Measurements from ENCODE around the gene RBSN. TPM values are rescaled to one million over a fixed set of nuclear protein-coding genes. Genes with fewer than 3 reads are reported as not detected.
"Not testable (repeated sequence)": the region's sequence is repeated elsewhere in the genome, so short reads cannot be mapped to it uniquely, and the experiment has no call there.

RBSN gene
- 10 to 100 TPM; 13.6 to 32.3 (median 26.4) TPM for total RNA-seq

DNA sequence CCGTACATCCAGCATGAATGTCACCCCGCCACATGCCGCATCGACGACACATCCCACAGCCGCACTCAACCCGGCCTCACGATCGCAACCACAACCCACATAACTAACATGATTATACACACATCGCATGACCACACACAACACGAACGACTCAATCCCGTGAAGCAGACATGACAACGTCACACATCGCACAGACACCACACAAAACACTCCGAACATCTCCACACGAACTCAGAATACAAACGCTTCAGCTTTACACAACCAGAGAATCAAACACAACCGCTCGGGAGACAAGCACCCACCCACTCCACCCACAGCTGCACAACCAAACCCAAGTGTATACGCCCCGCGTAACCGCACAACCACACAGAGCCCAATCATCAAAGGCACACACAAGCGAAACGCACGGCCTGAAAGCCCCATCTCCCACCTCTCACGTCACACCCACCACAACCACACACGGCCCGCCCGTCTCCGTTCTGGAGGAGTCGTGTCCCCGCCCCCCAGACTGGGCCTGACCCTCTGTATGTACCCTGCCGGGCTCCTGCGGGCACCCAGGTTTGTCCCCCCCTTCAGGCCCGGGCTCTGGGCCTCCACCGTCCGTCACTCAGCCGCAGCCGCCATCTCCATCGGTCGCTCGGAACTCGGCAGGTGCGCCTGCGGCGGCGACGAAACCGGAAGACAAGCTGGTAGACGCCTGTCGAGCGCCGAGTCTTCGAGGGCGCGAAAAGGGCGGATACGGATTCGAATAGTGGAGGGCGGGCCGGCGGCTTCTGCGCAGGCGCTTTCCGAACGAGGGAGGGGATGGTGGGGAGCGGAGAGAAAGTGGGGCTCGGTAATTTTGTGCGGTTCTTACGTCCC is at the start of gene RBSN:
Gene RBSN, minus strand, starts transcription at position 646 of the 861 bp plus-strand sequence. CDS start 3,028 bp downstream, outside the sequence.
- Histone ChIP-seq H3K27ac (peak within 1 kb of the TSS; percentile 90 to 92), H3K4me1 (replicated peaks in 1 of 2) (peaks cover 7 to 11% of the 10 kb centered on the region in 2 donors), H3K4me3 (peak within 1 kb of the TSS; percentile 67 to 96 (median 95))
- in situ Hi-C loops (cut with MboI; ENCODE audit: low pct_unique_long_range_greater_than_20kb in 2 of 9, low sequenced_read_pairs in 9 of 9, unreplicated experiment in 9 of 9) = no loop called here
- 0 to 4% (median 1%) methylated on average over 3 to 20 of the region's 72 CpGs; no CpG with 5 or more reads in 3 of the 10 experiments for WGBS, 10 experiments
- ATAC-seq (replicated peaks in 6 of 8) = peak; percentile 72 to 93 (median 88)

DNA sequence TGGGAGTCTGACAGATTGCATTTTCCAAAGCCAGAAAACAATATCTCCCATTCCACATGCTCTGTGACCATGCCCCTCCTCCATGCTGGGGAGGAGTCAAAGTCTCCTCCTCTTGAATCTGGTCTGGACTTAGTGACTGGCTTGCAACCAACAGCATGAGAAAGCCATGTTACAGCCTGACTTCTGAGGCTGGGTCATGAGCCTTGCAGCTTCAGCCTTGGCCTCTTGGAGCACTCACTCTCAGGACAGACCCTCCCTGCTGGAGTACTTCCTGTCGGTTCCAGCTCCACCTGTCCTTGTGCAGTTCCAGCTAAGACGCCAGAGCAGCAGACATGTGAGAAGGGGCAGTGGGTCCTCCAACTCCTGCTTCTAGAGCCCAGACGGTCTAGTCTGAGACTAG is 49.7 kb upstream of the RBSN start:
- ATAC-seq (replicated peaks in 6 of 8) = peak in 3 of 8 experiments; percentile 86 to 92 (median 87)
- in situ Hi-C loops (cut with MboI; ENCODE audit: low pct_unique_long_range_greater_than_20kb in 2 of 9, low sequenced_read_pairs in 9 of 9, unreplicated experiment in 9 of 9) = no loop called here
- WGBS, 10 experiments = 47 to 100% (median 80%) methylated on average over 1 to 3 of the region's 3 CpGs; no CpG with 5 or more reads in 5 of the 10 experiments
- Histone ChIP-seq H3K27ac (no peak overlapping the region), H3K4me1 (replicated peaks in 1 of 2) (no peaks in the 10 kb centered on the region), H3K4me3 (no peak overlapping the region)

DNA sequence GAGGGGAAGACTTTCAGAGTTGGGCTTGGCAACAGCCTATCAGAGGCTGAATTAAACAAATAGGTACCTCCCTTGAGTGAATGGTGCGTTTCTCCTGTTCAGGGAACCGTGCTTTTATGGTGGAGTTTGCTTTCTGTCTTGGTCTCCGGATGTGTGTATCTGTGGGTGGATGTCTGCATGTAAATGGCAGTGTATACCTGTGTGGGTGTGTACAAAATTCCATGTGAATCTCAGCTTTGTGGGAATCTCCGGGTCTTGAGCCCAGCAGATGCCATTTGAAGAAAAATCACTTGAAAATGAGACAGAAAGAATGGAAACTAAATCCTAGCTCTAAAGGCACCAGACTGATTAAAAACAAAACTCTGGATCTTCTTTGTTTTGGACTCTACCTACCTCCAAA is 37.9 kb upstream of the RBSN start:
- H3K4me3 ChIP-seq; ATAC-seq (replicated peaks in 6 of 8); in situ Hi-C loops (cut with MboI; ENCODE audit: low pct_unique_long_range_greater_than_20kb in 2 of 9, low sequenced_read_pairs in 9 of 9, unreplicated experiment in 9 of 9); H3K27ac ChIP-seq; H3K4me1 ChIP-seq (replicated peaks in 1 of 2): not testable (repeated sequence)
- 0 to 50% (median 35%) methylated on average over 1 of the region's 4 CpGs; no CpG with 5 or more reads in 6 of the 10 experiments for WGBS, 10 experiments

DNA sequence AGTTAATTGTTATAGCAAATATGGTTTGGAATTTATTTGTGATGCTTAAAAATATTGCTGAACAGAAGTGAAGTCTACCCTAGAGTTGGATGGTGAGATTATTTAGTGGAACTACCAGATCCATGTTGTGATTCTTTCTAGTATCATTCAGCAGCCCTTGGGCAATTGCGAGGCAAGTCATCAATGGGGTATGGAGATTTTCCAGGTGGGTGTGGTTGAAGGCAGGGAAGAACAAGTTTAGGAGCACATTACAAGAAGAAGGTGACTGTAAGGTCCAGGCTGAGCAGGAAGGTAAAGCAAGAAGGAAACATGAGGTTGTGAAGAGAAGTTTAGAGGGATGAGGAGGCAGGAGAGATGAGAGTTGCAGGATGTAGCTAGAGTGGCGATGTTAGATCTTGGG is 36.0 kb upstream of the RBSN start:
- H3K27ac ChIP-seq; ATAC-seq (replicated peaks in 6 of 8); in situ Hi-C loops (cut with MboI; ENCODE audit: low pct_unique_long_range_greater_than_20kb in 2 of 9, low sequenced_read_pairs in 9 of 9, unreplicated experiment in 9 of 9); H3K4me3 ChIP-seq; H3K4me1 ChIP-seq (replicated peaks in 1 of 2): not testable (repeated sequence)
- WGBS, 10 experiments = 40 to 100% (median 83%) methylated on average over 1 to 2 of the region's 2 CpGs; no CpG with 5 or more reads in 7 of the 10 experiments

DNA sequence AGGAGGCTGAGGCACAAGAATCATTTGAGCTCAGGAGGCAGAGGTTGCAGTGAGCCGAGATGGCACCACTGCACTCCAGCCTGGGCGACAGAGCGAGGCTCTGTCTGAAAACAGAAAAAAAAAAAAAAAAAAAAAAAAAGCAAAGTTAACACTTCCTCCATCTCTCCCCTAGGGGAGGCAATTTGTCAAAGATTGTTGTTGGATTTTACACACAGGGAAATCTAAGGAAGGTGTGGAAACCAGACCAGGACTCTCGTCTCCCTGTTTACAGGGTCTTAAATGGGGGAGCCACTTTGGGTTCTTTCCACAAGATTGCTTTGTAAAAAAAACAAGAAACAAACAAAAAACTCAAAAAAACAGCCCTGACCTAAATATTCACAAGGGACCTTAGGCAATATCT is 29.5 kb upstream of the RBSN start:
- in situ Hi-C loops (cut with MboI; ENCODE audit: low pct_unique_long_range_greater_than_20kb in 2 of 9, low sequenced_read_pairs in 9 of 9, unreplicated experiment in 9 of 9) = not testable (repeated sequence)
- no CpG with 5 or more reads among the region's 4 CpGs for WGBS, 10 experiments

DNA sequence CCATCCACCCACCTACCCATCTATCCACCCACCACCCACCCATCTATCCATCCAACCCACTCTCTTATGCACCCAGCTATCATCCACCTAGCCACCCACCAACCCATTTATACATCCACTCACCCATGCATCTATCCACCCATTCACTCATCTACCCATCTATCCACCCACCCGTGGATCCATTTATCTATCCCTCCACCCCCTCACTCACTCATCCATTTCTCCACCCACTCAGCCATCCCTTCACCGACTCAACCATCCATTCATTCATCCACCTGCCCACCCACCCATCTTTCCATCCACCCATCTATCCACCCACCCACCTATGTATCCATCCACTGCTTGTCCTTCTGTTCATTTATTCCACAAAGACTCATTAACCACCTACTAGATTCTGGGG is 28.0 kb upstream of the RBSN start:
- 83% methylated on average over 1 of the region's 2 CpGs; no CpG with 5 or more reads in 9 of the 10 experiments for WGBS, 10 experiments
- ATAC-seq (replicated peaks in 6 of 8); H3K4me1 ChIP-seq (replicated peaks in 1 of 2); in situ Hi-C loops (cut with MboI; ENCODE audit: low pct_unique_long_range_greater_than_20kb in 2 of 9, low sequenced_read_pairs in 9 of 9, unreplicated experiment in 9 of 9); H3K4me3 ChIP-seq; H3K27ac ChIP-seq: not testable (repeated sequence)

More for the DNA sequence above, 29.5 kb upstream of the RBSN start:
- ATAC-seq (replicated peaks in 6 of 8); H3K4me1 ChIP-seq (replicated peaks in 1 of 2); H3K27ac ChIP-seq; H3K4me3 ChIP-seq: not testable (repeated sequence)

DNA sequence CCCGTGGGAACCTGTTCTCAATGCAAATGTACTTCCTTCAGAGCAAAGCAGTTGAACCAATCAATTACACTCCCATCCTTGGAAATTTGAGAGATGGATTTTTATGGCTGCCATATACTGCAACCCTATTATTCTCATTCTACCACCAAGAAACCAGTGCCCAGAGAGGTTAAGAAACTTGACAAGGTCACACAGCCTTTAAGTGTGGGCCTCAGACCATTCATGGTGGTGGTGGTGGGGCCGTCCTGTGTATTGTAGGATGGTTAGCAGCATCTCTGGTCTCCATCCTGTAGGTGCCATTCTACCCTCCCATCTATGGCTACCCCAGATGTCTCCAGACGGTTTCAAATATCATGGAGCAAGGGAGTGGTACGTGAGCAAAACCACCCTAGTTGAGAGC is 23.4 kb upstream of the RBSN start:
- in situ Hi-C loops (cut with MboI; ENCODE audit: low pct_unique_long_range_greater_than_20kb in 2 of 9, low sequenced_read_pairs in 9 of 9, unreplicated experiment in 9 of 9) = loop anchor here in 3 of 9 experiments (25.0 kb wide), 2 partner anchors 90 to 290 kb away; partner anchors contain the start of gene CAPN7 (in 3 of the 3)
- no peaks in the 10 kb centered on the region for H3K4me1 ChIP-seq (replicated peaks in 1 of 2)

DNA sequence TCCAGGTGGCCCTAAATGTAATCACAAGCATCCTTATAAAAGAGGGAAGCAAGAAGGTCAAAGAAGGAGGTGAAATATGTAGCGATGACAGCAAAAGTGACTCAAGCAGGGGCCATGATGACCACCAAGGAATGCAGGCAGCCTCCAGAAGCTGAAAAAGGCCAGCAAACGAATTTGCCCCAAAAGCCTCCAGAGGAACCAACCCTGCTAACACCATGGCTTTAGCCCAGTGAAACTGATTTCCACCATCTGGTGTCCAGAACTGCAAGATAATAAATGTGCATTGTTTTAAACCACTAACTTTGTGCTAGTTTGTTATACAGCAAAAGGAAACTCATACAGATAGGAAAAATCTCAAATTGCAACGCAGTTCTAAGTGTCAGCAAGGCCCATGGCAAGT is 23.0 kb upstream of the RBSN start:
- ATAC-seq (replicated peaks in 6 of 8) = no peak
- Histone ChIP-seq H3K27ac (no peak overlapping the region), H3K4me3 (no peak overlapping the region), H3K4me1 (replicated peaks in 1 of 2) (no peaks in the 10 kb centered on the region)
- 40 to 100% (median 50%) methylated on average over 1 to 3 of the region's 3 CpGs; no CpG with 5 or more reads in 1 of the 10 experiments for WGBS, 10 experiments
- in situ Hi-C loops (cut with MboI; ENCODE audit: low pct_unique_long_range_greater_than_20kb in 2 of 9, low sequenced_read_pairs in 9 of 9, unreplicated experiment in 9 of 9) = loop anchor here in 3 of 9 experiments (25.0 kb wide), 2 partner anchors 90 to 290 kb away; partner anchors contain the start of gene CAPN7 (in 3 of the 3)

More for the DNA sequence above, 23.4 kb upstream of the RBSN start:
- no peak overlapping the region for H3K27ac ChIP-seq
- ATAC-seq (replicated peaks in 6 of 8) = no peak
- WGBS, 10 experiments = 13 to 100% (median 73%) methylated on average over 1 to 3 of the region's 4 CpGs; no CpG with 5 or more reads in 4 of the 10 experiments
- no peak overlapping the region for H3K4me3 ChIP-seq

DNA sequence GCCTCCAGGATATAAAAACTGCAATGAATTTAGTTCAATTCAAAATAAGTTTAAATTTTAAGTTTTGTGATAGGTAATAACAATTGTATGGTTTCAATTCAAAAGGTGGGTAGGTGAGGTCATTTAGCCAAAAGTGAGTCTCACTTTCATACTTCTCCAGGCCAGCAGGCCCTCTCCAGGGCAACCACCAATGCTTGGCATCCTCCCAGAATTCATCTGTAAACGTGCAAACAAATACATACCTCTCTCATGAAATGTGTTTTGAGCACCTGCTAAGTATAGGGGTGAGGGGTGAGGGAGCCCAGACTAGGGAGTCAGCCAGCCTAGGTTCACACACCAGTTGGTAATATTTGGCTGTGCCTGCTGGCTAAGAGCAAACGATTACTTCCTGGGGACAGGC is 22.0 kb upstream of the RBSN start:
- Histone ChIP-seq H3K4me3 (no peak overlapping the region), H3K4me1 (replicated peaks in 1 of 2) (no peaks in the 10 kb centered on the region), H3K27ac (no peak overlapping the region)
- WGBS, 10 experiments = 0 to 88% (median 61%) methylated on average over 1 to 2 of the region's 2 CpGs; no CpG with 5 or more reads in 6 of the 10 experiments
- in situ Hi-C loops (cut with MboI; ENCODE audit: low pct_unique_long_range_greater_than_20kb in 2 of 9, low sequenced_read_pairs in 9 of 9, unreplicated experiment in 9 of 9) = loop anchor here in 3 of 9 experiments (25.0 kb wide), 2 partner anchors 91 to 291 kb away; partner anchors contain the start of gene CAPN7 (in 3 of the 3)
- peak in 1 of 8 experiments; percentile 43 for ATAC-seq (replicated peaks in 6 of 8)

DNA sequence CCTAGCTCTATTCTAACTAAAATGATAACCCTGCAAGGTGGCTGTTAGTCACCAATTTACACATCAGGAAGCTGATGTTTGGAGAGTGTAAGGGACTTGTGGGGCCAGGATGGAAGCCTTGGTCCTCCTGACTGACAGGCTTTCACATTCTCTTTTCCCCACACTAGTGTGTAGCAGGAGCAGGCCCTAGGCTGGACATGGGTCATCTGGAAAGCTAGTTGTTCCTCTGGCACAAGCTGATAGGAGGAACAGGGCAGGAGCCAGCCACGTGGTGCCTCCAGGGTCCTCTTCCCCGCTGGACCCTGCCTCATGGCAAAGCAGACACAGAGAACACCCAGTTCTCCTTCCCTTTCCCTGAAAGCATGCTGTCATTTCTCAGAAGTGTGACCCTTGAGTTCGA is 18.1 kb upstream of the RBSN start:
- in situ Hi-C loops (cut with MboI; ENCODE audit: low pct_unique_long_range_greater_than_20kb in 2 of 9, low sequenced_read_pairs in 9 of 9, unreplicated experiment in 9 of 9) = loop anchor here in 3 of 9 experiments (25.0 kb wide), 2 partner anchors 95 to 295 kb away; partner anchors contain the start of gene CAPN7 (in 3 of the 3)
- no peak overlapping the region for H3K4me3 ChIP-seq
- H3K27ac ChIP-seq = no peak overlapping the region
- ATAC-seq (replicated peaks in 6 of 8) = no peak
- H3K4me1 ChIP-seq (replicated peaks in 1 of 2) = no peaks in the 10 kb centered on the region
- WGBS, 10 experiments = 0 to 83% (median 80%) methylated on average over 1 of the region's 3 CpGs; no CpG with 5 or more reads in 5 of the 10 experiments

DNA sequence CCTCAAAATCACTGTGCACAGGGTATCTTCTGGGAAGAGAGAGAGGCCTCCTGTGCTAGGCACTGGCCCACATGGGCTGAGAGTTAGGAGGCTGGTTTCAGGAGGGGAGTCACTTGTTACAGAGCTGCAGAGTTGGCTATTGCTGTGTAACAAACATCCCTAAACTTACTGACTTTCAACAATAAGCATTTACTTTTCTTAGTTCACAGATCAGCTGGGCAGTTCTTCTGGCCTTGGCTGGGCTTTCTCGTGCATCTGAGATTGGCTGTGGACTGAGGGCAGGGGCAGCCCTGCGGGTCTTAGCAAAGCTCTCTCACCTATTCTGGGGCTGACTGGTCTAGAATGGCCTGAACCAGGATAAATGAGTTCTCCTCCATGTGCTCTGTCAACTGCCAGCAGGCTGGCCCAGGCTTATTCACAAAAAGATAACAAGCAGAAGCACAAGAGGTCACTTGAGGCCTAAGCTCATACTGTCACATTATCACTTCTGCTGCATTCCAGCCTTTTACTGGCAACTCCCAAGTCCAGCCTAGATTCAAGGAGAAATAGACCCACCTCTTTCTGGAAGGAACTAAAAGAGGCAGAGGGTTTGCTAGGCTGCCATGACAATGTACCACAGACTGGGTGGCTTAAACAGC is 17.2 kb upstream of the RBSN start:
- in situ Hi-C loops (cut with MboI; ENCODE audit: low pct_unique_long_range_greater_than_20kb in 2 of 9, low sequenced_read_pairs in 9 of 9, unreplicated experiment in 9 of 9) = loop anchor here in 3 of 9 experiments (25.0 kb wide), 2 partner anchors 96 to 296 kb away; partner anchors contain the start of gene CAPN7 (in 3 of the 3)
- H3K4me3 ChIP-seq = no peak overlapping the region
- no peaks in the 10 kb centered on the region for H3K4me1 ChIP-seq (replicated peaks in 1 of 2)
- WGBS, 10 experiments = 17 to 100% (median 45%) methylated on average over 1 to 2 of the region's 2 CpGs; no CpG with 5 or more reads in 5 of the 10 experiments
- H3K27ac ChIP-seq = no peak overlapping the region
- peak in 2 of 8 experiments; percentile 78 to 88 for ATAC-seq (replicated peaks in 6 of 8)

DNA sequence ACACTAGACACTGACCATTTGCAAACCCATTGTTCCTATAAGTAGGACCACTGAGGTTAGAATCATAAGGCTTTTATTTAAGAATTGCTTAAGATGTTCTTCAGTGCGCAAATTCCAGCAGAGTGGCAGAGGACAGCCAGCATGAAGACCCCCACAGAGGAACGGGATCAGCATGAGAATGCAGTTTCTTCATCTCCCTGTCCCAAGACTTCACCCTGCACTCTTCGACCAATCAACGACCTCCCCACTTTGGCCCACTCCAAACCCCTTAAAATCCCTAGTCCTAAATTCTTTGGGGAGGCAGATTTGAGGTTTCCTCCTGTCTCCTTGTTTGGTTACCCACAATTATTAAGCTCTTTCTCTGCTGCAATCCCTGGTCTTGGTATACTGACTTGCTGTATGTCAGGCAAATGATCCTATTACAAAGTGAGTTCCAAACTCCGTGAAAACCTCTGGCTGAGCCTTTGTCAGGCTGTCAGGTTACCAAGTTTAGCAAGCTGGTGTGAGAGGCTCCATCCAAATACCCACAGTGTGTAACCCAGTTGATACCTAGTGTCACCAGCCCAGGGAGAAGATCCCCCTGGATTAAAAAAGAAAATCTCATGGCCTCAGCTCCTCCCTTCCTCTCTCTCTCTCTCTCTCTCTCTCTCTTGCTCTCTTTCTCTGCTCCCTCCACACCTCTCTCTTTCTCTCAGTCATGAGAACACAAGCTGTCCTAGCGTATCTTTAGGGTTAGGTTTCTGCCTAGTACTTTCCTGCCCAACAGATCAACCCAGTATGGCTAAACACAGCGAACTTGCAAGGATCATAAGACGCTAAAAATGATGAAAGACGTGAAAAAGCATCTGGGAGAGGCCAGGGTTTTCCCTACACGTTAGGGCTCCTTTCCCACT is 15.8 kb upstream of the RBSN start:
- in situ Hi-C loops (cut with MboI; ENCODE audit: low pct_unique_long_range_greater_than_20kb in 2 of 9, low sequenced_read_pairs in 9 of 9, unreplicated experiment in 9 of 9) = loop anchor here in 3 of 9 experiments (25.0 kb wide), 2 partner anchors 98 to 298 kb away; partner anchors contain the start of gene CAPN7 (in 3 of the 3)
- no peak overlapping the region for H3K27ac ChIP-seq
- WGBS, 10 experiments = 33 to 75% (median 56%) methylated on average over 2 to 8 of the region's 10 CpGs; no CpG with 5 or more reads in 1 of the 10 experiments
- H3K4me1 ChIP-seq (replicated peaks in 1 of 2) = no peaks in the 10 kb centered on the region
- no peak for ATAC-seq (replicated peaks in 6 of 8)
- no peak overlapping the region for H3K4me3 ChIP-seq
